Activated CD4-positive, alpha-beta T cell treated with anti-CD3 and anti-CD28 coated beads, Interleukin-10, Interleukin-2, amounts not matched to agents 100 ng/mL and 50 ng/mL, durations not matched to agents 16 hours and 8 hours (primary cell): ENCODE data around the gene ARID3B.

Experiments
- DNase-seq: peaks from one replicate; pipeline ENCODE4 v3.0.0-alpha.2; 2020

ARID3B gene

DNA sequence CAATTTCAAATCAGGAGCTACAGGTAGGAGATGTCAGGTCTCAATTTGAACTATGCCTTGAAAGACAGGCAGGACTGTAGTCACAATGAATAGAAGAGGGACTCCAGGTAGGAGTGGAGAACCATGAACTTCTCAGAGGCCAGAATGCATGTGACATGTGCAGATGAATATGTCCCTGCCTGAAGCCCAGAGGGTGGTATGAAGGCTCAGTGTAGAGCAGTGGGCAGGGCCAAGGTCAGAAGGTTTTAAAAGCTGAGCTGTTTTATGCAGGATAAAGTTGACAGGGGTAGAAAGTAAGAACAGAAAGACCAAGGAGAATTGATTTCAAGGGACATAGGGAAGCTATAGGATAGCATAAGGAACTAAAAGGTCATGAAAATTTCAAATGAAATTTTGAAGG lies 105.5 kb downstream of the ARID3B start:
- DNase-seq = no peak
